Cerebellar nuclear complex (tissue), 1 donor: ENCODE data around the gene DIAPH3.
"Not testable (repeated sequence)": the region's sequence is repeated elsewhere in the genome, so short reads cannot be mapped to it uniquely, and the experiment has no call there.

Experiments
- DNase-seq, 2 experiments: peaks; one replicate each; lab custom pipeline; 2025; lab: John Stamatoyannopoulos, UW

Gene DIAPH3

DNA sequence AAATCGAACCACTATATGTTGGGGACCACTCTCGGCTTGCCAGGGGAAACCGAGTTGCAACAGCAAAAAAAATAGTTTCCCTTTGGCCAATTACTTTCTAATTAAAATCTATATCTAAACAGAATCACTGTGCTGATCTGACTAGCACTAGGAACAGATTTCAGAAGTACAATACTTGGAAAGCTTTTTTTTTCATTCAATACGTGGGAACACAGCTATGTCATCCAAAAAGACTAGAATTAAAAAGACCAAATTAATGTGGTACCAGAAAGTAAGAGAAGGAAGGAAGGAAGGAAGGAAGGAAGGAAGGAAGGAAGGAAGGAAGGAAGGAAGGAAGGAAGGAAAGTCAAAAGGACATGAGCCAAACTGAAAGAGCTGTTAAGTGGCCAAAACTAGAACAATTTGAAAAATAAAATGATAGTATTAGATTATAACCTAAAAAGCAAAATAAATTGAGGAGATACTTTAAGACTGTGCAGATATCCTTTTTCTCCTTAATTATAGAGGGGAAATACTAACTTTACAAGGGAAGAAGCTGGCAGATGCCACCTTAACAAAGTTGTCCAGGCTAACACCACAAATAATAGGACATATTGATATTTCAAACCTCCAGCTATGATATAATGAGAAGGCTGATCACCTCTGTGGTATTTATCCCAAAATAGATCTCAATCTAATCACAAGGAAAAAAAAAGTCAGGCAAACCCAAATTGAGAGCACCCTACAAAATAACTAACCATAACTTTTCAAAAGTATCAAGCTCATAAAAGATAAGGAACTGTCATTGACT is 63.9 kb downstream of the DIAPH3 start:
- no peak for DNase-seq

DNA sequence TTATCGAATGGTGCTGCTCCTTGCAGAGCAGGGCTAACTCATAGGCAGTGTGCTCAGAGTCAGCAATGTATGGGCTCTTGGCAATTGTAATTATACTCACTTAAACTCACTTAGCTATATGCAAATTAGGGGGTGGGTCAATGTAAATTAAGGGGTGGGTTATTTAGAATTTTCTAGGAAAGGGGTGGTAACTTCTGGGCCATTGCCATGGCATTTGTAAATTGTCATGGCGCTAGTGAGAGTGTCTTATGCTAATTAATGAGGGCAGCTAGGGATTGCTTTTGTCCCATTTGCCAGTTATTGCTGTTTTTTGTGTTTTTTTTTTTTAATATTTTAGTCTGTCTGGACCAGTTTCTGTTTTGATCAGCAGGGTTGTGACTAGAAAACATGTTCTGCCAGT is 68.4 kb downstream of the DIAPH3 start:
- DNase-seq: no peak

DNA sequence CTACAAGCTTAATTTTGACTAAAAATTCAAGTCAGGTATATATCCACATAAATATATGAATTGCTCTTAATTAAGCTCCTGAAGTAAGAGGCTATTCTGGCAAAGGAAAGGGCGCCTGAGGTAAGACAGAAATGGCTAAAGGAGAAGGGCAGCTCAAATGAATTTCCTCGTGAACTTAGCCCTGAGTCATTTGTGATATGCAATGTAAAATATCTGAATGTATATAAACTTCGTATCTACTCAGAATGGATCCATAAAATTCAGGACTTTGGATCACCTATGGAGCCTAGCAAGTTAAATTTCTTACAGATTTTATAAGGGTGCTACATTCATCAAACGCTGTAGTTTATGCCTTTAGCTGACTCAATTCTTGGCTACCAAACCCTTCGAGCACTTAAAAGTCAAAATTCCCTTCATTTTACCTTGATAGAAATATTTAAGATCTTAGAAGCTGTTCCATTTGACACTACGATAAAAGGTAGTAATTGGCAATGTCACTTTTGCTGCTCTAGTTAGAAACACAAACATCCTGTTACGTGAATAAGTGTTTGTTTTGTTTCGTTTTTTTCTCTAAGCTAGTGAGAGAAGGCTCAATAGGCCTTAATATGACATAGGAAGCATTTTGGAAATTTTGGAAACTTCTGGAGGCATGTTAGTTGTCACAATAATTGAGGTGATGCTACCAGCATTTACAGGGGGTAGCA is 69.2 kb downstream of the DIAPH3 start:
- DNase-seq: no peak

DNA sequence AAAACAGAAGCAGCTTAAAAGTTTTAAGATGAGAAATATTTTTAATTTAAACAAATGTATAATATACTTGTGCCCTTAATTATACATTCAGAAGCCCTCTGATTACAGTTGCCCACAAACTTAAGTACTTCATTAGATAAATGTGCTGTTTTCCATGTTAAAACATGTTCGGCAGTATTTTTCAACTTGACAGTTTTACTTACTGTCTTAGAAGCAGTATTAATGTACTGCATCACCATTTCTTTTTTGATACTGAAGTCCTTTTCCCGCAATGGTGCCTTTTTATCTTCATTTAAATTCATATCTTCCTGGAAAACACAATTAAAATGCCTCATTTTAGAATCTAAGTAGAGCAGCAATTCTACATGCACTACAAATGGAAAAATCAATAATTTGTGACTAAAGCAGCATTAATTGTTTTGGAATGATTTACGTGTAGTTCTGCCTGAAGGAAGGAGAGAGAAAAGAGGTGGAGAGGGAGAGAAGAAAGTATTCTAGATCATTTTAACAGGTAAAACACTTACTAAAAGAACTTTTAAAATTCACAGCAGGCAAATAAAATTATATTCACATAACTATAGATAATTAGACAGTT is 70.2 kb downstream of the DIAPH3 start:
- no peak for DNase-seq

DNA sequence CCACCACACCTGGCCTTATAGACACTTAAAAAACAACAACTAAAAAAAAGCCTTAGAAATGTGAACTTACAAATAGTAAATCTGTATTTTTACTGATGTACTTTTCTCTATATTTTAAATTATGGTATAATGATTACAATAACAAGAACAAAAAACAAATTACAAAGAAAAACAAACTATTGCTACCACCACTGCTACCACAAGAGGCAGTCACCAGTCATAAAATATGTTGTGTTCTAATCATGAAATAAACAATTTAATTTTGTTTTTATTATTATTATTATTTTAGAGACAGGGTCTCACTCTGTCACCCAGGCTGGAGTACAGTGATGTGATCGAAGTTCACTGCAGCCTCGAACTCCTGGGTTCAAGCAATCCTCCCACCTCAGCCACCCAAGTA is 72.2 kb downstream of the DIAPH3 start:
- no peak for DNase-seq

DNA sequence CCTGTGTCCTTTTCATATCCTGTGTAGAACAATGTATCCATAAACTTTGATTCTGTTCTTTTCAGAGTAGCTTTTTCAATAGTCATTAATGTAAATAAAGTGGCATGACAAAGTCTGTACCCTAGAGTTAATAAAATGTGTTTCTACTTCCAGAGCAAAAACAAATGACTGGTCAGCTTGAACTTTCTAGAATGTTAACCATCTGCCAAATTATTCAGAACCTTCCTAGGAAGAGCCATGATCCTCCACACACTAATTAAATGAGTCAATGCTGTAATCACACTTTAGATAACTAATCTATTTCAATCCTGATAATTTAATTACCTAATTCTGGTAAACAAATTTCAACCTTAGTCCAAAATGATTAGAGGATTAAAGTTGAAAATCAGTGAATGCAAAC is 73.2 kb downstream of the DIAPH3 start:
- no peak for DNase-seq

DNA sequence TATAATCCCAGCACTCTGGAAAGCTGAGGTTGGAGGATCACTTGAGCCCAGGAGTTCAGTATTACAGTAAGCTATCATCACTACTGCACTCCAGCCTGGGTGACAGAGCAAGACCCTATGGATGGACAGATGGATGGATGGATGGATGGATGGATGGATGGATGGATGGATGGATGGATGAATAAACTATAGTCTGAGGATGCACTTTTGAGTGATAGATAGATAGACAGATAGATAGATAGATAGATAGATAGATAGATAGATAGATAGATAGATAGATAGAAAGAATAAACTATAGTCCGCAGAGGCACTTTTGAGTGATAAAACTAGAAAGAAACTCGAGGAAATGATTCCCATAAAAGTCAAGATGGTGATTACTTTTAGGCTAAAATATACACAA is 79.9 kb downstream of the DIAPH3 start:
- not testable (repeated sequence) for DNase-seq

DNA sequence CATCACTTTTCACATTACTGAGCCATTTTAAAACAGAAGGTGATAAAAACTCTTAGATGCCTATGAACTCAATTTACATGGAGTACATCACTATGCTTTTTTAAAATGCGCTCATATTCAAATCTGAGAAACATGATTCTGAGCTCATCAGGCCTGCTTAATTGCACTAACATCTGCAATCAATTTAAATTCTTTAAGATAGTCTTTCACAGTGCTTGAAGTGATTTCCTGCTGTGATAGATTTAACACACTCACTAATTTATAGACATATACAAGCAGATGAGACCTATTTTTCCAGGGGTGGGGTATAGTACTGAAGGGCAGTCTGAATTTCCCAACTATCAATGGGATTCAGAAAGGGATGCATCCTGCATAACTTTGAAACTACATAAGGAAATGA is 82.9 kb downstream of the DIAPH3 start:
- DNase-seq: no peak

DNA sequence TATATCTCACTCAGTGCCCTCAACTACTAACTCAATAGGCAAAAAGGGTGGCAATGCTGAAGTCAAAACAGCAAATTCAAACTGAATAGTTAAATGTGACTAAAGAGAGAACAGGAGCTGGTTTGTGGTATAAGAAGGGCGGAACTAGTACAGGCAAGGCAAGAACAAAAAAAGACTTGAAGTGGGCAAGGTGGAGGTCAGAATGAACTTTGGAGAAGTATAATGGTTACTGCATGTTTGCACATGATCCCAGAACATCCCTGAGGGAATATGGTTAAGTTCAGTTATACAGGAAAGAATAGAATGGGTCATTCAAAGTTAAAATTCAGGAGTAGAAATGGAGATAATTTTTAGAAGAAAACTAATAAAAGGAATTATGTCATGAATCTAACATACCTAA is 85.5 kb downstream of the DIAPH3 start:
- DNase-seq: no peak

DNA sequence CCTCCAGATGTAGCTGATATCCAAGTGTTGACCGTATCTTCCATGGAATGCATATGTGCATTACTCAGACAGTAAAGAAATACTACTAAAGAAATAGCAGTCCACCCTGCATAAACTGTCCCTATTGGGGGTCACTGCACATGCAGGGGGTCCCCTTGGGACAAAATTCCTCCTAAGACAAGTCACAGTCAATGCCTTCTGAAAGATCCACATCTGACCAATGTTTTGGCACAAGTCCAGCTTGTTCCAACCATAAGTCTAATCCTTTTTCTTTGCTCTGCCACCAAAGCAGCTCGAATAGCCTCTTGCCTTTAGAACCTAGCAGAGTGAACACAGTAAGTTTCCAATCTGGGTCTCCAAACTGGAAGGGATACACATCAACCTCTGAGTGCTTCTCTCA is 87.9 kb downstream of the DIAPH3 start:
- DNase-seq: no peak

DNA sequence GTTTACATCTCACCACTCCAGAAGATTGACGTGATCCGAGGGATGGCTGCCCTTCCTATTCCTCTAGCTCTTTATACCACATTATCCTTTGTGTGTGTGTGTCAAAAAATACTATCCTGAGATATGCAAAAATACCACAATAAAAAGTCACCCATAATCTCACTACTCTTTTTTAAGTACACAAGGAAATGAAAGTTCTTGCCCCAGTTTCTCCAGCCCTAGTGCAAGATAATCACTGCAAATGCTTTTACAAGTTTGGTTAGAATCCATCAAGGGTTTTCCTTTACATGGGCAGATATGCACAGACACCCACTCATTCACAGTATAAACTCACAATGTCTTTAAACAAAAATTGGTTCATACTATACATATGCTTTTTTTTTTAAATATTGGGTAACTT is 89.3 kb downstream of the DIAPH3 start:
- no peak for DNase-seq

DNA sequence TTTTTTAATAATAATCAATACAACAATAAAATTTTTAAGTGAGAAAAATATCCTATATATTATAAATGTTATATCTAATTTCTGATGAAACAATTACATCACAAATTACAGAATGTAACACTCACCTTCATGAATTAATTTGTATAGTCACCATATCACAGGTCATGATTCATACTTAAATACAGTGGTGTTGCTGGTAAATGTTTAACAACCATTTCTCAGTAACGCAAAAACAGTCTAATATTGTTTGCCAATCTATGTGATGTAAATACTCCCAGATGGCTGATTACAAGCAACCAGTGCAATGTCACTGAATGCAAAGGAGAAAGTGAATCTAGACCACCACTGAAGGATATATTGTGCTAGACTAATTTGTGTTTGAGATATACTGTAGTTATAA is 97.5 kb downstream of the DIAPH3 start:
- DNase-seq: no peak

DNA sequence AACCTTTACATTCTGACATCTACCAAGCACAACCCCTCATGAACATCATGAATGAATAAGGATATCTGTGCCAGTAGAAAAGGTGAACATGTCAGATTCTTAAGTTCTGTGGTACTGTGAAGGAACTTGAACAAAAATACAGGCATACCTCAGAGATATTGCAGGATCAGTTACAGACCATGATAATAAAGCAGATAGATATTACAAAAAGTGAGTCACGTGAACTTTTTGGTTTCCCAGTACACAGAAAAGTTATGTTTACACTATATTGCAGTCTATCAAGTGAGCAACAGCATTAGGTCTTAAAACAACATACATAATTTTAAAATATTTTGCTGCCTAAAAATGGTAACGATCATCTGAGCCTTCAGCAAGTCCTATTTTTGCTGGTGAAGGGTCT is 101.2 kb downstream of the DIAPH3 start:
- DNase-seq: no peak

DNA sequence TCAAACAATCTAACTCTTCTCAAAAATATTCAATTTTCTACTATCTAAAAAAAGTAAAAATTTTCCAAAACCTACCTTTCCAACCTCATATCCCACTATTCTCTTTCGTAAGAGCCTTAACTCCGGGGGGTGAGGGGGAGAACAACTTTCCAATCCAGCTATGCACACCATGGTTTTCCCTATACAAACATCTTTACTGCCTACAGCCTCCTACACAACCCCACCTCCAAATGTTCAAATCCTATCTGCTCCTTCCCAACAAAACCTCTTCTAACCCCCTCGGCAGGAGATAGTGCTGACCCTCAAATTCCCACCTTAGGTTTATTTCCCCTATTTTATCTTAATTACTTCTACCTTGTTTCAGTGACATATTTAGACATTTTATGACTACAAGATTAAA is 102.0 kb downstream of the DIAPH3 start:
- DNase-seq: no peak

DNA sequence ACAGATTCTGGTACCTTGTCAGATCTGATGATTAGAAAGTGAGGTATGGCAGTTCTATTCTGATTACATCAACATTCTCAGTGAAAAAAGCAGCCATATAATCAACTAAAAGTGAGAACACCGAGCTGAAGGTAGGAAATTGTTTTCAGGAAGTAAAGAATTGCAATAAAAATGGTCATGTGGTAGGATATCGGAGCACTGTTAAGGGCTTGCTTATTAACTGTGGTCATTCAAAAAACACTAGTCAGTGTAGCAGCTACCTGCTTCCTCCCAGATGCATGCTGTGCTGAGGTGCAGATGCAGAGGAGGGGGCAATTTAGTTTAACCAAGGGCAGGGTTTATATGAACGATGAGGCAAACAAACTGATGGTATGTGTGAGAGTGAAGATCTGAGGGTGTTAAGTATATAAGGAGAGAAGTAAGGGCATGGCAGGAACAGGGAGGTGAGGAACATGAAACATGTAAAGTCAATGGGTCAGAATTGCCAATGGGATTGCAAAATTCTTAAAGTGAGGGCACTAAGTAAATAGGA is 111.9 kb downstream of the DIAPH3 start:
- no peak for DNase-seq

DNA sequence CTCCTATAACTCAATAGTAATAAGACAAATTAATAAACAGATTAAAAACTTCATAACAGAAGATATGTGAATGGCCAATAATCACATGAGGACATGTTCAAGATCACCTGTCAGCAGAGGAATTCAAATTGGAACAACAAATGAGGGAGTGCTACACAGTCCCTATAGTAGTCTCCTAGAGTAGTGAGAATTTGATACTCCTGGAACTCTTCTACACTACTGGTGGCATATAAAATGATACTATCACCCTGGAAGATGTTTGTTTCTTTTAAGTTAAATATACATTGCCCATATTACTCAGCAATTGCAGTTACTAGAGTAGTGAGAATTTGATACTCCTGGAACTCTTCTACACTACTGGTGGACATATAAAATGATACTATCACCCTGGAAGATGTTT is 115.4 kb downstream of the DIAPH3 start:
- not testable (repeated sequence) for DNase-seq

DNA sequence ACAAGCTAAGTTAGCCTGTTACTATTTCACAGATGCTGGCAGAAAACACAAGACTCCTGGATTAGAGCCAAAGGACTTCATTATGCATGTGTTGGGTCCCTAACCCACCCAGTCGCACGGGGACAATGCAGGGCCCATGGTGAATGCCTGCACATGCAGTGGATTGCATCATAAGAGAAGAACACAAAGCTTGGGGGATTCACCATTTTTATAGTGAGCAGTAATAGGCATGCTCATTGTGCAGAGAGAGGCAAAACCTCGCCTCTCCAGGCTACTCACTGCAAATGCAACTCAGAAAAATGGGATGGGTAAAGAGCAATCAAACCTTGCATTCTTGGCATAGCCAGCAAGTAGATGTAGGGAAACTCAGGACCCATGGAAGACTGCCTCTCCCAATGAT is 115.8 kb downstream of the DIAPH3 start:
- no peak for DNase-seq

DNA sequence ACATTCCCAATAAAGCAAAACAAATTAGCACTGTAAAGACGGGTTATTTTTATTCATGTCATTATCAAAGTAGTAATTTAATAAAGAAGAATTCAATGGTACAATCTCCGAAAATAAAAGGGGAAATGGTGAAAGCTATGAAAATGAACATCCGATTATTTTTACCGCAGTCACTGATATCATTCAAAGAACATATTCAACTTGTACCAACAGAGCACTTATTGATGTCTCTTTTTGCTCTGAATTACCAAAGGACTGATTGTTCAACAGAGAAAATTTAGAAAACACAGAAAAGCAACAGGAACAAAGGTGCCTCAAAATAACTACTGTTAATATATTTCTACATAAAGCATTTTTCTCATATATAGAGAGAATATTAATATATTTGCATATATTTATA is 119.4 kb downstream of the DIAPH3 start:
- no peak for DNase-seq

DNA sequence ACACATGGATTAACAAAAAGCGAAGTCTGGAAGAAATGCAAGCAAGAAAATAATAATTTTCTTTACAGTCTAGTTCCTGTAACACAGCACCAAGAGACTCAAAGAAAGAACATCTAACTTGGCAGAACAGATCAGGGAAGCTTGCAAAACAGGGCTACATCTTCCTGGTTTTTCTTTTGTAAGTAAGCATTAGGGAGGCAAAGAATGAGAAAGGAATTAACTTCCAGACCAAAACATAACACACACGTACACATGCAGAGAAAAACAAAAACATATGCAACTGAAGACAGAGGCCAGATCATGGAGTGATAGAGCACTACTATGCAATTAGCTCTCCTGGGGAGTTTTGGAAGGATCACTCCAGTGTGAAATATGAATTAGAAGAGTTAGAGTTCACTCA is 120.5 kb downstream of the DIAPH3 start:
- DNase-seq: no peak

DNA sequence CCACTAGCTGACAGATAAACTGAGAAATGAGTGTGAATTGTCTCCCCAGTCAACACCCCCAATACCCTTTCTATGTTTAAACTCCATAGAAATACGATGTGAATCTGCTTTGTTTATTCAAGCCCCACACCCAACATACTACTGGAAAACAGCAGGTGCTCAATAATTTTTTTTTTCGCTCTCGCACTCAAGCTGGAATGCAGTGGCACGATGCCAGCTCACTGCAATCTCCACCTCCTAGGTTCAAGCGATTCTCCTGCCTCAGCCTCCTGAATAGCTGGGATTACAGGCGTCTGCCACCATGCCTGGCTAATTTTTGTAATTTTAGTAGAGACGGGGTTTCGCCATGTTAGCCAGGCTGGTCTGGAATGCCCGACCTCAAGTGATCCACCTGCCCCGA is 123.1 kb downstream of the DIAPH3 start:
- DNase-seq: not testable (repeated sequence)

DNA sequence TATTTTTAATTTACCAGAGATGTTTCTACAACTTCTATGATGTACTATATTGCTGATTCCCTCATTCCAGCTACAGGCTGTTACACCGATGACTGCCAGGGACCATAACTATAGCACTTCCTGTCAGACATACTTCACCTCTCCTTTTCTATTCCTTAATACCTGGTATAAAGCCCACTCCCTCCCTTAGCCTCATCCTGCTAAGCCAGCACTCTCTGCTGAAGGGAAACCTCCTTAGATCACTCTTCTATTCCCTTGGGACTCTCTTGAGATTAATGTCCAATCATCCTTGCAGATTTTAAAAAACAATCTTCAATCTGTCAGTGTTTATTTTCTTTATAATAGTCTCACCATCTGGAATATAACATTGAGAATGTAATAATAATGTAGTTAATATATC is 127.9 kb downstream of the DIAPH3 start:
- DNase-seq: no peak

DNA sequence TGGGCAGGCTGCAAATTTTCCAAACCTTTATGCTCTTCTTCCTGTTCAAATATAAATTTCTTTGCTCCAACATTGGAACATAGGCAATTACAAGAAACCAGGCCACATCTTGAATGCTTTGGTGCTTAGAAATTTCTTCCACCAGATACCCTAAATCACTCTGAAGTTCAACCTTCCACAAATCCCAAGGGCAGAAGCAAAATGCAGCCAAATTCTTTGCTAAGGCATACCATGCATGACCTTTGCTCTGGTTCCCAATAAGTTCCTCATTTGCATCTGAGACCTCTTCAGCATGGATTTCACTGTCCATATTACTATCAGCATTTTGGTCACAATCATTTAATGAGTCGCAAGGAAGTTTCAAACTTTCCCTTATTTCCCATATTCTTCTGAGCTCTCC is 130.9 kb downstream of the DIAPH3 start:
- no peak for DNase-seq

DNA sequence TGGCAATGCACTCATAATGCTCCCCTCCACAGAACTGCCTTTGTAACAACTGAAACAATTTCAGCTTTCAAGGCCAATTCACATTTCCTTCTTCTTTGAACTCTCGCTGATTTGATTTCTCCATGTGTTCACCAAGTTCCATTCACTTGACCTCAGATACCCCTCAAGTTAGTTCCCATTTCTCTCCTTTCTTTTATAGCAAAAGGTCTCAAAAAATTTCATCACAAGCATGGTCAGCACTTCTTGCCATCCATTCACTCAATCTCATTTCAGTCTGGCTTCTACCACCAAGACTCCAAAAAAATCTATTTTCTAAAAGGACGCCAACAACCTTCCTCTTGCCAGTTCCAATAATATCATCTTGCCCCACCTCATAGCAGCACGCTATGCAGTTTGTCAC is 135.7 kb downstream of the DIAPH3 start:
- DNase-seq: no peak
